ENCODE measurements around the gene SLC26A8.

GRCh38 chr6:36028088-36028876, 3.8 kb upstream of the SLC26A8 start:
- TF ChIP-seq CTCF (IDR thresholded peaks at IDR 0.05) = no peak
- no peak for TF ChIP-seq POLR2A (IDR thresholded peaks at IDR 0.05)
